SK-N-SH (cell line): ENCODE data around the gene GOLGB1. TPM values are rescaled to one million over a fixed set of nuclear protein-coding genes. Genes with fewer than 3 reads are reported as not detected.

ENCODE experiments used
- CTCF ChIA-PET: fragments of 300-600, 350-600 bp; formaldehyde crosslinking; extraction: SDS; loops from one replicate; lab custom pipeline; 2021; lab: Yijun Ruan, JAX
- POLR2A ChIA-PET: fragments of 350-600 bp; sonication (Branson Sonifier 250); formaldehyde crosslinking; extraction: SDS; loops from one replicate; lab custom pipeline; 2020; ENCODE audit warnings: antibody characterized with exemption, inconsistent platforms; lab: Yijun Ruan, JAX
- DNase-seq: peaks from one replicate; pipeline ENCODE4 v3.0.0; 2012
- H2AFZ ChIP-seq: fragments of 200-600 bp; sonication (generic); 2 replicates; pipeline ENCODE4 v1.8.1; 2016; ENCODE audit warnings: antibody characterized with exemption, mild to moderate bottlenecking, low read depth
- H3F3A ChIP-seq: fragments of 200-600 bp; sonication (generic); replicated peaks from 2 replicates; pipeline ENCODE3; 2016; ENCODE audit warnings: antibody characterized with exemption, mild to moderate bottlenecking; ENCODE audit not compliant: insufficient read depth
- H3K27ac ChIP-seq, 2 experiments: fragments of 200-500 bp in 1 of 2; fragments of 200-600 bp in 1 of 2; sonication (Bioruptor generic) in 1 of 2; sonication (generic), shearing (Covaris generic) in 1 of 2; 2 replicates each; pipeline versions ENCODE4 v1.5.1 to v1.6.1; 2014 to 2016; ENCODE audit warnings: low read depth in 2 of 2, inconsistent platforms in 1 of 2, low read length in 1 of 2, mild to moderate bottlenecking in 1 of 2, mixed read lengths in 1 of 2
- H3K27me3 ChIP-seq: fragments of 200-600 bp; sonication (generic), shearing (Covaris generic); 2 replicates; pipeline ENCODE4 v1.6.1; 2016; ENCODE audit warnings: mixed run types; ENCODE audit not compliant: insufficient read depth
- H3K36me3 ChIP-seq, 2 experiments: fragments of 200-500 bp in 1 of 2; fragments of 200-600 bp in 1 of 2; sonication (Bioruptor generic) in 1 of 2; sonication (generic) in 1 of 2; replicated peaks in 1 of 2; 2 replicates each; pipeline versions ENCODE3 to v1.5.1; 2014 to 2016; ENCODE audit warnings: low read length in 1 of 2, mild to moderate bottlenecking in 1 of 2; ENCODE audit not compliant: insufficient read depth in 2 of 2, control insufficient read depth in 1 of 2
- H3K4me1 ChIP-seq, 2 experiments: fragments of 200-500 bp in 1 of 2; fragments of 200-600 bp in 1 of 2; sonication (Bioruptor generic) in 1 of 2; sonication (generic), shearing (Covaris generic) in 1 of 2; 2 replicates each; pipeline versions ENCODE4 v1.5.1 to v1.6.1; 2014 to 2016; ENCODE audit warnings: low read depth in 1 of 2, low read length in 1 of 2, mixed run types in 1 of 2; ENCODE audit not compliant: insufficient read depth in 2 of 2, control insufficient read depth in 1 of 2
- H3K4me2 ChIP-seq: fragments of 200-600 bp; sonication (generic), shearing (Covaris generic); 2 replicates; pipeline ENCODE4 v1.6.1; 2017; ENCODE audit warnings: mixed run types
- H3K4me3 ChIP-seq, 2 experiments: fragments of 200-500 bp in 1 of 2; fragments of 200-600 bp in 1 of 2; sonication (Bioruptor generic) in 1 of 2; sonication (generic), shearing (Covaris generic) in 1 of 2; 2 replicates each; pipeline versions ENCODE4 v1.5.1 to v1.8.1; 2014 to 2016; ENCODE audit warnings: low read depth in 2 of 2, inconsistent platforms in 1 of 2, low read length in 1 of 2, mild to moderate bottlenecking in 1 of 2, mixed read lengths in 1 of 2, moderate library complexity in 1 of 2
- H3K79me2 ChIP-seq: fragments of 200-600 bp; sonication (generic); 2 replicates; pipeline ENCODE4 v1.8.1; 2017; ENCODE audit warnings: mild to moderate bottlenecking; ENCODE audit not compliant: insufficient read depth
- H3K9ac ChIP-seq: fragments of 200-600 bp; sonication (generic); 2 replicates; pipeline ENCODE4 v1.6.1; 2017; ENCODE audit warnings: mixed run types
- H3K9me2 ChIP-seq: fragments of 200-600 bp; sonication (generic); 2 replicates; pipeline ENCODE4 v1.6.1; 2017; ENCODE audit warnings: mixed run types
- H3K9me3 ChIP-seq: fragments of 200-600 bp; sonication (generic); 2 replicates; pipeline ENCODE4 v1.6.1; 2017; ENCODE audit warnings: mixed run types, mild to moderate bottlenecking, moderate library complexity
- H4K20me1 ChIP-seq: fragments of 200-600 bp; sonication (generic); 2 replicates; pipeline ENCODE4 v1.6.1; 2017; ENCODE audit warnings: mild to moderate bottlenecking, mixed run types; ENCODE audit not compliant: insufficient read depth
- CHD2 ChIP-seq: fragments of 150-350 bp; IDR thresholded peaks from 2 replicates; pipeline ENCODE4 v1.6.1; 2018; ENCODE audit warnings: low read length; ENCODE audit not compliant: partially characterized antibody
- ELF1 ChIP-seq: IDR thresholded peaks from 2 replicates; pipeline ENCODE4 v1.4.0; 2012
- EZH2phosphoT487 ChIP-seq: fragments of 200-600 bp; sonication (generic); IDR thresholded peaks from 2 replicates; pipeline ENCODE4 v1.6.1; 2017; ENCODE audit warnings: low read depth, mixed run types, mild to moderate bottlenecking, antibody characterized with exemption, moderate library complexity, borderline replicate concordance
- FOSL2 ChIP-seq: IDR thresholded peaks from 2 replicates; pipeline ENCODE4 v1.4.0; 2012; ENCODE audit warnings: low read depth, mild to moderate bottlenecking, moderate library complexity, borderline replicate concordance
- FOXJ3 ChIP-seq: sonication (generic); formaldehyde crosslinking; IDR thresholded peaks from 2 replicates; pipeline ENCODE4 v1.5.1; 2020; ENCODE audit warnings: mild to moderate bottlenecking, missing genetic modification reagents
- JUND ChIP-seq: IDR thresholded peaks from 2 replicates; pipeline ENCODE4 v1.4.0; 2012
- MAX ChIP-seq: IDR thresholded peaks from 2 replicates; pipeline ENCODE4 v1.4.0; 2012; ENCODE audit warnings: low read depth
- MEF2A ChIP-seq: IDR thresholded peaks from 2 replicates; pipeline ENCODE4 v1.4.0; 2012; ENCODE audit warnings: low read depth, borderline replicate concordance
- NFIC ChIP-seq: IDR thresholded peaks from 2 replicates; pipeline ENCODE4 v1.4.0; 2012; ENCODE audit warnings: borderline replicate concordance
- POLR2AphosphoS5 ChIP-seq: IDR thresholded peaks from 2 replicates; pipeline ENCODE4 v1.6.1; 2012; ENCODE audit warnings: low read depth, low read length
- RCOR1 ChIP-seq: fragments of 150-350 bp; IDR thresholded peaks from 2 replicates; pipeline ENCODE4 v1.6.1; 2017; ENCODE audit warnings: antibody characterized with exemption, low read length
- RXRA ChIP-seq: IDR thresholded peaks from 2 replicates; pipeline ENCODE4 v1.4.0; 2012; ENCODE audit warnings: low read depth, mild to moderate bottlenecking, borderline replicate concordance
- SIN3A ChIP-seq: IDR thresholded peaks from 2 replicates; pipeline ENCODE4 v1.6.1; 2012; ENCODE audit warnings: low read depth, mild to moderate bottlenecking, low read length, moderate library complexity, borderline replicate concordance
- TCF12 ChIP-seq: IDR thresholded peaks from 2 replicates; pipeline ENCODE4 v1.4.0; 2012
- YY1 ChIP-seq: IDR thresholded peaks from 2 replicates; pipeline ENCODE4 v1.4.0; 2012; ENCODE audit warnings: low read depth, mild to moderate bottlenecking
- WGBS: methylation state at CpG from one replicate; pipeline ENCODE4 v1.1.6; 2017; ENCODE audit warnings: low lambda C conversion rate; 5-methylcytosine and 5-hydroxymethylcytosine counted together
- polyA plus RNA-seq, 3 experiments: library from polyadenylated mRNA; depleted of rRNA; stranded (reverse); fragments of >200 nt; gene quantifications; 2 replicates each; pipeline ENCODE4 v1.2.3, GENCODE V29; 2012
- TF ChIP-seq, protein P1 (sequence below): IDR thresholded peaks from 2 replicates; pipeline ENCODE4; 2012
- TF ChIP-seq, protein P2 (sequence below): IDR thresholded peaks from 2 replicates; pipeline ENCODE4 v1.4.0; 2012; ENCODE audit warnings: low read depth, borderline replicate concordance
- TF ChIP-seq, protein P3 (sequence below): fragments of 150-350 bp; IDR thresholded peaks from 2 replicates; pipeline ENCODE4 v1.6.1; 2016; ENCODE audit warnings: mild to moderate bottlenecking, low read depth, low read length
- TF ChIP-seq, protein P4 (sequence below): fragments of 200-600 bp; sonication (generic); IDR thresholded peaks from 2 replicates; pipeline ENCODE4 v1.6.1; 2017; ENCODE audit warnings: antibody characterized with exemption, mild to moderate bottlenecking, moderate library complexity
- TF ChIP-seq, protein P5 (sequence below): IDR thresholded peaks from 2 replicates; pipeline ENCODE4 v1.4.0; 2012; ENCODE audit warnings: low read depth, borderline replicate concordance

Gene GOLGB1
- polyA plus RNA-seq, 1 of the 3 experiments (the other 2 are of a cell fraction), result 10.3 TPM

- Histone ChIP-seq H3K4me3 (no peak overlapping the region), H2AFZ (no peak overlapping the region), H3K4me1 (no peaks in the 10 kb centered on the region), H3F3A (no peaks in the 10 kb centered on the region), H3K9me3 (no peaks in the 10 kb centered on the region), H4K20me1 (no peaks in the 10 kb centered on the region), H3K9ac (no peak overlapping the region), H3K27me3 (no peaks in the 10 kb centered on the region), H3K4me2 (no peak overlapping the region), H3K36me3 (peaks cover 20 to 30% of the 10 kb centered on the region in 2 experiments), H3K9me2 (no peaks in the 10 kb centered on the region), H3K79me2 (no peaks in the 10 kb centered on the region), H3K27ac (no peak overlapping the region)
- no peak for DNase-seq
- ChIA-PET POLR2A (no interaction called here), CTCF (interaction anchor here (0.8 kb wide), 1 partner anchor 354 kb away, joined by 3 read pairs; no protein-coding TSS in a partner anchor)
- TF ChIP-seq, protein P1, sequence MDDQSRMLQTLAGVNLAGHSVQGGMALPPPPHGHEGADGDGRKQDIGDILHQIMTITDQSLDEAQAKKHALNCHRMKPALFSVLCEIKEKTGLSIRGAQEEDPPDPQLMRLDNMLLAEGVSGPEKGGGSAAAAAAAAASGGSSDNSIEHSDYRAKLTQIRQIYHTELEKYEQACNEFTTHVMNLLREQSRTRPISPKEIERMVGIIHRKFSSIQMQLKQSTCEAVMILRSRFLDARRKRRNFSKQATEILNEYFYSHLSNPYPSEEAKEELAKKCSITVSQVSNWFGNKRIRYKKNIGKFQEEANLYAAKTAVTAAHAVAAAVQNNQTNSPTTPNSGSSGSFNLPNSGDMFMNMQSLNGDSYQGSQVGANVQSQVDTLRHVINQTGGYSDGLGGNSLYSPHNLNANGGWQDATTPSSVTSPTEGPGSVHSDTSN, result no peak
- no peak for TF ChIP-seq FOSL2
- TF ChIP-seq, protein P2, sequence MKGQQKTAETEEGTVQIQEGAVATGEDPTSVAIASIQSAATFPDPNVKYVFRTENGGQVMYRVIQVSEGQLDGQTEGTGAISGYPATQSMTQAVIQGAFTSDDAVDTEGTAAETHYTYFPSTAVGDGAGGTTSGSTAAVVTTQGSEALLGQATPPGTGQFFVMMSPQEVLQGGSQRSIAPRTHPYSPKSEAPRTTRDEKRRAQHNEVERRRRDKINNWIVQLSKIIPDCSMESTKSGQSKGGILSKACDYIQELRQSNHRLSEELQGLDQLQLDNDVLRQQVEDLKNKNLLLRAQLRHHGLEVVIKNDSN, result no peak
- TF ChIP-seq ELF1, result no peak
- TF ChIP-seq EZH2phosphoT487, result no peak
- TF ChIP-seq RXRA, result no peak
- no peak for TF ChIP-seq YY1
- TF ChIP-seq MAX, result no peak
- no peak for TF ChIP-seq CHD2
- no peak for TF ChIP-seq FOXJ3 (CRISPR knock-in tag)
- 100% methylated on average over 1 of the region's 1 CpG for WGBS
Measured at GRCh38 chr3:121769246-121769645, 19.7 kb upstream of the GOLGB1 start.

GRCh38 chr3:121768452-121768851 lies 18.9 kb upstream of the GOLGB1 start:
- no peaks in the 10 kb centered on the region for H4K20me1 ChIP-seq
- no peak overlapping the region for H3K27ac ChIP-seq
- WGBS, result 87% methylated on average over 2 of the region's 2 CpGs
- CTCF ChIA-PET, result interaction anchor here (0.8 kb wide), 1 partner anchor 353 kb away, joined by 3 read pairs; no protein-coding TSS in a partner anchor
- no peaks in the 10 kb centered on the region for H3K4me1 ChIP-seq
- H3K9ac ChIP-seq, result no peak overlapping the region
- no peaks in the 10 kb centered on the region for H3F3A ChIP-seq
- no peak overlapping the region for H2AFZ ChIP-seq
- H3K4me3 ChIP-seq, result no peak overlapping the region
- TF ChIP-seq JUND (no peak), YY1 (no peak), EZH2phosphoT487 (no peak), TCF12 (no peak), NFIC (no peak), RCOR1 (no peak), CHD2 (no peak), FOSL2 (no peak), SIN3A (no peak), MEF2A (no peak), POLR2AphosphoS5 (no peak)
- TF ChIP-seq, protein P3, sequence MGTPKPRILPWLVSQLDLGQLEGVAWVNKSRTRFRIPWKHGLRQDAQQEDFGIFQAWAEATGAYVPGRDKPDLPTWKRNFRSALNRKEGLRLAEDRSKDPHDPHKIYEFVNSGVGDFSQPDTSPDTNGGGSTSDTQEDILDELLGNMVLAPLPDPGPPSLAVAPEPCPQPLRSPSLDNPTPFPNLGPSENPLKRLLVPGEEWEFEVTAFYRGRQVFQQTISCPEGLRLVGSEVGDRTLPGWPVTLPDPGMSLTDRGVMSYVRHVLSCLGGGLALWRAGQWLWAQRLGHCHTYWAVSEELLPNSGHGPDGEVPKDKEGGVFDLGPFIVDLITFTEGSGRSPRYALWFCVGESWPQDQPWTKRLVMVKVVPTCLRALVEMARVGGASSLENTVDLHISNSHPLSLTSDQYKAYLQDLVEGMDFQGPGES, result no peak
- TF ChIP-seq, protein P4, sequence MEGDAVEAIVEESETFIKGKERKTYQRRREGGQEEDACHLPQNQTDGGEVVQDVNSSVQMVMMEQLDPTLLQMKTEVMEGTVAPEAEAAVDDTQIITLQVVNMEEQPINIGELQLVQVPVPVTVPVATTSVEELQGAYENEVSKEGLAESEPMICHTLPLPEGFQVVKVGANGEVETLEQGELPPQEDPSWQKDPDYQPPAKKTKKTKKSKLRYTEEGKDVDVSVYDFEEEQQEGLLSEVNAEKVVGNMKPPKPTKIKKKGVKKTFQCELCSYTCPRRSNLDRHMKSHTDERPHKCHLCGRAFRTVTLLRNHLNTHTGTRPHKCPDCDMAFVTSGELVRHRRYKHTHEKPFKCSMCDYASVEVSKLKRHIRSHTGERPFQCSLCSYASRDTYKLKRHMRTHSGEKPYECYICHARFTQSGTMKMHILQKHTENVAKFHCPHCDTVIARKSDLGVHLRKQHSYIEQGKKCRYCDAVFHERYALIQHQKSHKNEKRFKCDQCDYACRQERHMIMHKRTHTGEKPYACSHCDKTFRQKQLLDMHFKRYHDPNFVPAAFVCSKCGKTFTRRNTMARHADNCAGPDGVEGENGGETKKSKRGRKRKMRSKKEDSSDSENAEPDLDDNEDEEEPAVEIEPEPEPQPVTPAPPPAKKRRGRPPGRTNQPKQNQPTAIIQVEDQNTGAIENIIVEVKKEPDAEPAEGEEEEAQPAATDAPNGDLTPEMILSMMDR, result no peak
- TF ChIP-seq, protein P5, sequence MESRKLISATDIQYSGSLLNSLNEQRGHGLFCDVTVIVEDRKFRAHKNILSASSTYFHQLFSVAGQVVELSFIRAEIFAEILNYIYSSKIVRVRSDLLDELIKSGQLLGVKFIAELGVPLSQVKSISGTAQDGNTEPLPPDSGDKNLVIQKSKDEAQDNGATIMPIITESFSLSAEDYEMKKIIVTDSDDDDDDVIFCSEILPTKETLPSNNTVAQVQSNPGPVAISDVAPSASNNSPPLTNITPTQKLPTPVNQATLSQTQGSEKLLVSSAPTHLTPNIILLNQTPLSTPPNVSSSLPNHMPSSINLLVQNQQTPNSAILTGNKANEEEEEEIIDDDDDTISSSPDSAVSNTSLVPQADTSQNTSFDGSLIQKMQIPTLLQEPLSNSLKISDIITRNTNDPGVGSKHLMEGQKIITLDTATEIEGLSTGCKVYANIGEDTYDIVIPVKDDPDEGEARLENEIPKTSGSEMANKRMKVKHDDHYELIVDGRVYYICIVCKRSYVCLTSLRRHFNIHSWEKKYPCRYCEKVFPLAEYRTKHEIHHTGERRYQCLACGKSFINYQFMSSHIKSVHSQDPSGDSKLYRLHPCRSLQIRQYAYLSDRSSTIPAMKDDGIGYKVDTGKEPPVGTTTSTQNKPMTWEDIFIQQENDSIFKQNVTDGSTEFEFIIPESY, result no peak
- TF ChIP-seq, protein P1, result no peak
- H3K9me2 ChIP-seq, result no peaks in the 10 kb centered on the region
- peaks cover 12 to 30% of the 10 kb centered on the region in 2 experiments for H3K36me3 ChIP-seq
- no peaks in the 10 kb centered on the region for H3K79me2 ChIP-seq
- no peaks in the 10 kb centered on the region for H3K27me3 ChIP-seq
- H3K4me2 ChIP-seq, result no peak overlapping the region
- POLR2A ChIA-PET, result no interaction called here
- DNase-seq, result no peak
- no peaks in the 10 kb centered on the region for H3K9me3 ChIP-seq
